Renal cortex interstitium (tissue), 11 donors: ENCODE data around the gene RAB27A. TPM values are rescaled to one million over a fixed set of nuclear protein-coding genes. Genes with fewer than 3 reads are reported as not detected.
"Not testable (repeated sequence)": the region's sequence is repeated elsewhere in the genome, so short reads cannot be mapped to it uniquely, and the experiment has no call there.

Experiments used
- DNase-seq, 11 donors: peaks; one replicate each; pipeline ENCODE4 v3.0.0-alpha.2; 2013; ENCODE audit warnings: low read depth in 9 of 11, low spot score in 4 of 11; ENCODE audit errors: extremely low read depth in 1 of 11
- polyA plus RNA-seq, 3 donors: library from polyadenylated mRNA; unstranded; fragments of 120-200 nt; gene quantifications; one replicate each; pipeline ENCODE4 v1.2.1, GENCODE V29; 2013; ENCODE audit not compliant: insufficient read length in 3 of 3

The RAB27A gene
- polyA plus RNA-seq, 3 donors, result 18.0 to 18.7 (median 18.1) TPM

GRCh38 chr15:55257012-55257670, 32.5 kb downstream of the RAB27A start:
- no peak for DNase-seq

- no peak for DNase-seq
Observed at GRCh38 chr15:55256281-55257011, 33.2 kb downstream of the RAB27A start.

DNA sequence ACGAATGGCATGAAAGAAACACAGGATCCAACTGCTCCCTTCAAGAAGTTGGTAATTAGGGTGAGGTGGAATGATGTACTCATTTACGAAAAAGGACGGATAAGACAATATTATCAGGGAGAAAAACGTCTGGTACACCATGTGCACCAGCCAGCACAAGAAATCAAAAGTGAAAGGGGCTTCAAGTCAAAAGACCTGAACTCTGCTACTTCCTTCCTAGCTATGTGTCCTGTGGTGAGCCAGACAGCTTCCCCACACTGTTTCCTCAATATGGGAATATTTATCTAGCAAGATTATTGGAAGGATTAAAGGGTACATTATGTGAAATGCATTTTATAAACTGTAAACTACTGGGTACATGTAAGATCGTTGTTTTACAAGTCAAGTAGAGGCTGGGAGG, 33.9 kb downstream of the RAB27A start:
- no peak for DNase-seq

GRCh38 chr15:55254916-55255679, 34.5 kb downstream of the RAB27A start:
- DNase-seq, result no peak

DNA sequence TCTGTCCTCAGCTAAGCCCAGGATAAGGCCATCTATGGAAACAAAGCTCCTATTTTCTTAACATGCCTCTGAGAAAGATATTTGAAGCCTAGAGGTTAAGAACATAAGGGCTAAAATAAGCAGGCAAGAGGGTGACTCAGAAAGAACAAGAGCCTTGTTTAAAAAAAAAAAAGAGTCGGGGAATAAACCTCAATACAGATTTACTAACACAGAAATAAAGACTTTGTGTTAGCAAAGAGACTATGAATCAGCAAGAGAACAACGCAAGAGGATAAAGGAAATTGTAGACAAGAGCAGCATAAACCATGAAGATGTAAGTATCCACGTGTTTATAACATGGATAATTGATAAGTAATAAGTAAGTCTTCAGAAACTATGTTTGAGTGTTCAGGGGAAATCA, 36.0 kb downstream of the RAB27A start:
- DNase-seq, result no peak

- not testable (repeated sequence) for DNase-seq
Observed at GRCh38 chr15:55252201-55252600, 37.4 kb downstream of the RAB27A start.

- no peak for DNase-seq
Observed at GRCh38 chr15:55250941-55251340, 38.7 kb downstream of the RAB27A start.

DNA sequence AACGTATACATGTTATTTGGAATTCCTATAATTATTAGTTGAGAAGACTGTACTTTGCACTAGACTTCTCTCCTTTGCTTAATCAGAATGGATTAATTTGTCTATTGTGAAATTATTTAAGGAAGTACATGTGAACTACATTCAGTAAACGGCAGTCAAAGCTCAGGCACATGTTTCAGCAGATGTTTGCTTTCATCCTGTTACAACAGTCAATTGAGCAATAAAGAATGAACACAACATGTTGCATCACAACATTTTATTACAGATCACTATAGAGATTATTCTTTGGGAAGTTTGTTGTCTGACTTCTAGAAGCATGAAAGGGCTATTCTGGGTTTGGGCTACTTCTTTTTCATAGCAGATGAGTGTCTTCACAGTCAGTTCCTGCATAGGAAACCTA, 39.2 kb downstream of the RAB27A start:
- no peak for DNase-seq

GRCh38 chr15:55249885-55250284, 39.7 kb downstream of the RAB27A start:
- not testable (repeated sequence) for DNase-seq

DNA sequence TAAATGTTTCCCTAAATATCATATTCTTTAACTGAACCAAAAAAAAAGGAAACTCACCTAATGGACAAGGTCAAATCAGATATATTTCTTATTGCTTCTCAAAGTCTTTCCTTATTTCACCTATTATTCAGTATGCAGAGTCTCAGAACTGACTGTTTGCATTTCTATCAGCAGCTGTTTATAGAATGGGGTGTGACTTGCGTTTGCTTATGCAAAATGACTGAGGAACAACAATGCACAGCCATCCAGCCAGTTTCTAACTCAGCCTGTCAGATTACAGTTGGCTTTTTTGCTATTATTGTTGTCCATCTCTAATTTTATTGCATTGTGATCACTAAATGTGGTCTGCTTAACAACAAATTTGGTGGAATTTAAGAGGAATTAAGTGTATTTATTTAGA, 40.7 kb downstream of the RAB27A start:
- no peak for DNase-seq

DNA sequence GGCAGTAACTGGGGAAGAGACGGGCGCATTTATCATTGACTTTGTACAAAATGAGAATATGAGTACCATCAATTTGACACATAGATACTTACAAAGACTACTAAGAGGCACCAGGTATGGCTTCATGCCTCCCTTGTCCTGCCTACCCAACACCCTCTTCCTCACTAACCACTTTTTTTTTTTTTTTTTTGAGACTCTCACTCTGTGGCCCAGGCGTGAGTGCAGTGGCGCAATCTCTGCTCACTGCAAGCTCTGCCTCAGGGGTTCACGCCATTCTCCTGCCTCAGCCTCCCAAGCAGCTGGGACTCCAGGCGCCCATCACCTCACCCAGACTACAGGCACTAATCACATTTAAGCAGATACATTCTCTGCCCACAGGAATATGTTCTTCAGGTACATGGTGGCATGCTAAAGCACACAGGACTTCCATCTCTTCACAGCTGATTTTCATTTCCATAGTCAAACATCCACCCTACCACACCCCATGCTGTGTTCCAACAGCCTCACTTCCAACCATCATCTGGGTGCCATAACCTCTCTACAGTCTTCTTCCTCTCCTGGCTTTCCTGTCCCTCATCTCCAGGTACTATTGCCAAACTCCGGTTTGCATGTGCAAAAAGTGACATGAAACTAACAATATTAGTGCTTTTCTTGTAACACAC, 41.7 kb downstream of the RAB27A start:
- DNase-seq, result no peak

- no peak for DNase-seq
Observed at GRCh38 chr15:55247311-55247710, 42.3 kb downstream of the RAB27A start.

DNA sequence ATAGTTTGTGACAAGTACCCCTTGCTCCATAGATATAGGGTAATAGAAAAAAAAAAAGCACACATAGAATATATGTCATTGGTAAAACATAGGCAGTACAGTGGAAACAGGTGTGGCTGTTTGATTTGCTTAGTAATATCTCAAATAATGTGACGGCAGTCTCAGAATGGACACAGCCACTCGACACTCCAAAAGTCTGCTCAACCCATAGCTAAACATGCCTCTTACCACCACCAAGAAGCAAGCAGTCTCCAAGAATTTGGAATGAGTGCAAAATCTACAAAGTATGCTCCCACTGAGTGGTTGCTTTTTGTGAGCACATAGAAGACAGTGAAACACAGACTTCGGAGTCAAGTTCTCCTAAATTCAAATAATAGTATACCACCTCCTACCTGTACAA, 43.0 kb downstream of the RAB27A start:
- no peak for DNase-seq

GRCh38 chr15:55245059-55245458, 44.6 kb downstream of the RAB27A start:
- no peak for DNase-seq

DNA sequence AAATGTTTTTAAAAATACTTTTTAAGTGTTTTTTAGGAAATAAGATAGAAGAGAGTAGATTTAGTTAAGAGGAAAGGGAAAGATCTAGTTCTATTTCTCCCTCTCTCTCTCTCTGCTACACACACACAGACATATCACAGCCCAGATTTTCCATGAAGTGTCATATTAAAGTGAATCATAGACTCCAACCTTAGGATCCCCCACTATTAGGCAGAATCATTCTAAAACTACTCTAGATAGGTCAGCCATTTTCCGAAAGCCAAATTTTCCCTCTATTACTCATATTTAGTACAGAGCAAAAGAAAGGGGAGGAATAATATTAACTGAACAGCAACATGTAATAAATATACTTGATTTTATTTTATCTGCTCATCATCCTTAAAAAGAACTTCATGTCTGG, 47.7 kb downstream of the RAB27A start:
- DNase-seq, result no peak

DNA sequence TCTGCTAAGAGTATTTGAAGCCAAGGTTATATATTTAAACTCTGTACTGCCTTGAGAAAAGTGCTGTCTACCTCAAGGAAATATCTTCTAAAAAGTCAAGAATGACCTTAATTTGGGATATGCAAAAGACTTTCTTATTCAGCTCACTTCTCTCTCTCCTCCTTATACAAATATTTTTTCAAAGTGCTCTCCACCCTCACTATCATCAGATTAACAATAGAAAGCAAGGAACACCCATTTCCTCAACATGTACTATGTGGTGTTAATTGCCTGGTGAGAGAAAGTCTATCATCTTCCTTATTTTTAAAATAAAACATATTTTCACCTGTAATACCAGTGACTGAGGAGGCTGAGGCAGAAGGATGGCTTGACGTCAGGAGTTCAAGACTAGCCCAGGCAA, 48.4 kb downstream of the RAB27A start:
- DNase-seq, result no peak

GRCh38 chr15:55240125-55240760, 49.4 kb downstream of the RAB27A start:
- no peak for DNase-seq

GRCh38 chr15:55239440-55240124, 50.0 kb downstream of the RAB27A start:
- DNase-seq, result no peak

DNA sequence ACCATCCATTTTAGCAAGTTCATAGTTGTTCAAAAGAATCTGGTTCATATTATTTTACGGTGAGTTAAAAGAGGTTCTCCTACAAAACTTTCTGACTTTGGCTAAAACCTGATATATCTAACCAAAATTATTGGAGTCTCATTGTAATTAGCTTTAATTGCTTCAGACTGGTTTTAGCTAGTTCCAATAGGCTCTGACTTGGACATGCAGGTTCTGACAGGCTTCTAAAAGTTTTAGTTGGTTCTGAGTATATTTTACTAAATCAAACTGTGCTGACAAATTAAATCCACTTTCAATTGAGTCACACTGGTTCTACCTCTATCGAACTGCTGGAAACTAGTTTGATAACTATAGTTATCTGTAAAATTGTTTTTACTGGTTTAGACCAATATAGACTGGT, 50.7 kb downstream of the RAB27A start:
- DNase-seq, result no peak
